Gastrocnemius medialis (tissue), 4 donors: Measurements from ENCODE around the gene NUP153. TPM values are rescaled to one million over a fixed set of nuclear protein-coding genes. Genes with fewer than 3 reads are reported as not detected.

ENCODE experiments used
- ATAC-seq, 2 donors: fragments of 150-250 bp; one replicate each; pipeline ENCODE4 v1.9.1; 2016
- DNase-seq, 2 donors: peaks; one replicate each; pipeline ENCODE4 v3.0.0-alpha.2; 2019
- H3K27ac ChIP-seq, 4 donors: fragments of 200-600 bp; sonication (generic); 1 replicate in 1 of 4; 2 replicates in 3 of 4; pipeline ENCODE4 v1.5.1; 2016 to 2018; ENCODE audit warnings: mild to moderate bottlenecking in 2 of 4, moderate library complexity in 1 of 4
- H3K27me3 ChIP-seq, 3 donors: fragments of 200-600 bp; sonication (generic) in 2 of 3; 1 replicate in 1 of 3; 2 replicates in 2 of 3; pipeline versions ENCODE4 v1.5.1 to v1.6.0; 2016 to 2019; ENCODE audit warnings: mild to moderate bottlenecking in 1 of 3, moderate library complexity in 1 of 3
- H3K36me3 ChIP-seq, 2 donors: fragments of 200-600 bp; sonication (generic) in 1 of 2; one replicate each; pipeline ENCODE4 v1.5.1; 2017 to 2018
- H3K4me1 ChIP-seq, 2 donors: fragments of 200-600 bp; sonication (generic) in 1 of 2; one replicate each; pipeline ENCODE4 v1.5.1; 2016 to 2017; ENCODE audit warnings: mild to moderate bottlenecking in 2 of 2
- H3K4me3 ChIP-seq, 4 donors: fragments of 200-600 bp; sonication (generic) in 3 of 4; 1 replicate in 1 of 4; 2 replicates in 3 of 4; pipeline ENCODE4 v1.5.1; 2016 to 2019; ENCODE audit warnings: mild to moderate bottlenecking in 2 of 4
- H3K9me3 ChIP-seq, 3 donors: fragments of 200-600 bp; sonication (generic) in 2 of 3; 1 replicate in 1 of 3; 2 replicates in 2 of 3; pipeline ENCODE4 v1.5.1; 2016 to 2019
- CTCF ChIP-seq, 5 experiments: fragments of 450-650 bp in 3 of 5; fragments of 200-600 bp in 2 of 5; sonication (generic) in 2 of 5; IDR thresholded peaks in 4 of 5; conservative IDR thresholded peaks in 1 of 5; 1 replicate in 4 of 5; 2 replicates in 1 of 5; pipeline ENCODE4 v1.5.1; 2016 to 2019; ENCODE audit warnings: antibody characterized with exemption in 5 of 5, mild to moderate bottlenecking in 3 of 5, moderate library complexity in 3 of 5
- POLR2A ChIP-seq, 2 donors: fragments of 450-650 bp; IDR thresholded peaks; one replicate each; pipeline ENCODE4 v1.6.1; 2017; ENCODE audit warnings: antibody characterized with exemption in 2 of 2, mild to moderate bottlenecking in 2 of 2, moderate library complexity in 2 of 2
- in situ Hi-C, 4 donors: fragments of 200-750 bp; cut with MboI; loops; one replicate each; pipeline versions ENCODE4 v1.15.0 to v1.8.0; 2017; ENCODE audit warnings: low sequenced_read_pairs in 4 of 4
- intact Hi-C: fragments of 100-400 bp; cut with DNase I; formaldehyde crosslinking; loops from one replicate; pipeline ENCODE4 v1.15.1; 2023; ENCODE audit warnings: low total_unique reads
- total RNA-seq, 4 donors: library from RNA; depleted of rRNA; stranded (reverse); fragments of >200 nt; gene quantifications; one replicate each; pipeline versions ENCODE4 v1.1.0 to v1.2.3, GENCODE V29; 2016

NUP153 gene
- total RNA-seq, 4 donors from 2014 or later: 29.7 to 44.2 (median 37.9) TPM

GRCh38 chr6:17599877-17600526 lies 106.7 kb downstream of the NUP153 start, which contains the start of gene FAM8A1:
FAM8A1 (plus strand) TSS chr6:17600302; CDS start chr6:17600410, 108 bp downstream.
- Histone ChIP-seq H3K4me1 (peaks cover 11 to 13% of the 10 kb centered on the region in 2 donors), H3K4me3 (peak within 1 kb of the TSS; percentile 77 to 98 (median 86)), H3K9me3 (no peaks in the 10 kb centered on the region), H3K36me3 (peaks cover 0 to 11% of the 10 kb centered on the region in 2 donors), H3K27ac (peak within 1 kb of the TSS; percentile 89 to 99 (median 94)), H3K27me3 (no peaks in the 10 kb centered on the region)
- TF ChIP-seq CTCF (IDR thresholded peaks at IDR 0.05 in 4 of 5, conservative IDR thresholded peaks at IDR 0.05 in 1 of 5) (peak; percentile 60 to 75 (median 69)), POLR2A (IDR thresholded peaks at IDR 0.05) (peak; percentile 84 to 85)
- DNase-seq (peak; percentile 95 to 97), ATAC-seq (peak; percentile 93 to 96)
- intact Hi-C loops: loop anchor here (1.0 to 5.0 kb wide), 2 partner anchors 106 to 387 kb away; partner anchors contain the start of genes KIF13A and NUP153
- in situ Hi-C loops: loop anchor here in 2 of 4 donors (10.0 to 25.0 kb wide), 2 partner anchors 187 to 205 kb away; no protein-coding TSS in a partner anchor

- Histone ChIP-seq H3K4me1 (no peaks in the 10 kb centered on the region), H3K27me3 (no peaks in the 10 kb centered on the region), H3K4me3 (no peak overlapping the region), H3K36me3 (no peaks in the 10 kb centered on the region), H3K27ac (no peak overlapping the region), H3K9me3 (no peaks in the 10 kb centered on the region)
- no peak for DNase-seq
- TF ChIP-seq CTCF (IDR thresholded peaks at IDR 0.05 in 4 of 5, conservative IDR thresholded peaks at IDR 0.05 in 1 of 5) (no peak), POLR2A (IDR thresholded peaks at IDR 0.05) (no peak)
- intact Hi-C loops: no loop called here
- ATAC-seq: no peak
- in situ Hi-C loops: loop anchor here in 1 of 4 donors (10.0 kb wide), 1 partner anchor 209 kb away; no protein-coding TSS in a partner anchor
Observed at GRCh38 chr6:17596085-17596484, 110.6 kb downstream of the NUP153 start.

DNA sequence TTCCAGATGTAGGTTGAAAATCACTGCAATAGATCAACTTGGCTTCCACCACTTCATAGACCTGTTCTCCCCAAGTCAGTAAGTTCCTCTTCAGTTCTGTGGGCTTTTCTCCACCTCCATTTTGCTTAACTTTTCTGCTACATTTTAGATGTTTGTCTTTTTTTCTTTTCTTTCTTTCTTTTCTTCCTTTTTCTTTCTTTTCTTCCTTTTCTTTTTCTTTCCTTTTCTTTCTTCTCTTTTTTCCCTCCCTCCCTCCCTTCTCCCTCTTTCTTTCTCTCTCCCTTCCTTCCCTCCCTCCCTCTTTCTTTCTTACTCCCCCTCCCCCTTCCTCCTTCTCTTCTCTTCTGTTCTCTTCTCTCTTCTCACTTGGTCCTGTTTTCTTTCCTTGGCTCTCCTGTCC lies 113.5 kb downstream of the NUP153 start:
- Histone ChIP-seq H3K27ac (no peak overlapping the region), H3K36me3 (no peaks in the 10 kb centered on the region), H3K9me3 (no peaks in the 10 kb centered on the region), H3K4me1 (no peaks in the 10 kb centered on the region), H3K4me3 (no peak overlapping the region), H3K27me3 (no peaks in the 10 kb centered on the region)
- TF ChIP-seq POLR2A (IDR thresholded peaks at IDR 0.05) (no peak), CTCF (IDR thresholded peaks at IDR 0.05 in 4 of 5, conservative IDR thresholded peaks at IDR 0.05 in 1 of 5) (no peak)
- in situ Hi-C loops (loop anchor here in 1 of 4 donors (10.0 kb wide), 1 partner anchor 212 kb away; no protein-coding TSS in a partner anchor), intact Hi-C loops (no loop called here)
- no peak for DNase-seq
- no peak for ATAC-seq

DNA sequence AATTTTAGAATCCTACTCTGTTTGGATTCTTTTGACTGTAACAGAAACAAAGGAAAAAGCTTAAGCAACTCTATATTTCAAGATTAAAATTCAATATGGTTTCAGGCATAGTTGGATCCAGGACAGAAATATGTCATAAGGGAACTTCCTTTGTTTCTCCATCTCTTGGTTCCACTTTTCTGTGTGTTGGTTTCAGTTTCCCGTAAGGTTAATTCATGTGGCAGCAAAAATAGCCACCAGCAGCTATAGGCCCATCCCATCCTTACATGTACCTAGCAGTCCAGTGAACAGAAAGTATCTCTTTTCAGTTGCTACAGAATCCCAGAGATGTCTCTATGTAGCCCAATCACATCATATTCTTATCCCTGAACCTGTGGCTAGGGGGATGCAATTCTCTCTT lies 115.4 kb downstream of the NUP153 start:
- no peak for ATAC-seq
- in situ Hi-C loops: loop anchor here in 1 of 4 donors (10.0 kb wide), 1 partner anchor 214 kb away; no protein-coding TSS in a partner anchor

More for the DNA sequence above, 115.4 kb downstream of the NUP153 start:
- no peak overlapping the region for H3K4me3 ChIP-seq
- H3K4me1 ChIP-seq: no peaks in the 10 kb centered on the region
- no peak overlapping the region for H3K27ac ChIP-seq
- H3K9me3 ChIP-seq: no peaks in the 10 kb centered on the region
- H3K27me3 ChIP-seq: no peaks in the 10 kb centered on the region
- intact Hi-C loops: no loop called here
- TF ChIP-seq POLR2A (IDR thresholded peaks at IDR 0.05) (no peak), CTCF (IDR thresholded peaks at IDR 0.05 in 4 of 5, conservative IDR thresholded peaks at IDR 0.05 in 1 of 5) (no peak)
- H3K36me3 ChIP-seq: no peaks in the 10 kb centered on the region
- no peak for DNase-seq
